Measurements from ENCODE around the gene CPEB2. TPM values are rescaled to one million over a fixed set of nuclear protein-coding genes. Genes with fewer than 3 reads are reported as not detected.

Gene CPEB2
- total and polyA plus RNA-seq, 10 donors: 3.2 to 21.8 (median 15.4) TPM

DNA sequence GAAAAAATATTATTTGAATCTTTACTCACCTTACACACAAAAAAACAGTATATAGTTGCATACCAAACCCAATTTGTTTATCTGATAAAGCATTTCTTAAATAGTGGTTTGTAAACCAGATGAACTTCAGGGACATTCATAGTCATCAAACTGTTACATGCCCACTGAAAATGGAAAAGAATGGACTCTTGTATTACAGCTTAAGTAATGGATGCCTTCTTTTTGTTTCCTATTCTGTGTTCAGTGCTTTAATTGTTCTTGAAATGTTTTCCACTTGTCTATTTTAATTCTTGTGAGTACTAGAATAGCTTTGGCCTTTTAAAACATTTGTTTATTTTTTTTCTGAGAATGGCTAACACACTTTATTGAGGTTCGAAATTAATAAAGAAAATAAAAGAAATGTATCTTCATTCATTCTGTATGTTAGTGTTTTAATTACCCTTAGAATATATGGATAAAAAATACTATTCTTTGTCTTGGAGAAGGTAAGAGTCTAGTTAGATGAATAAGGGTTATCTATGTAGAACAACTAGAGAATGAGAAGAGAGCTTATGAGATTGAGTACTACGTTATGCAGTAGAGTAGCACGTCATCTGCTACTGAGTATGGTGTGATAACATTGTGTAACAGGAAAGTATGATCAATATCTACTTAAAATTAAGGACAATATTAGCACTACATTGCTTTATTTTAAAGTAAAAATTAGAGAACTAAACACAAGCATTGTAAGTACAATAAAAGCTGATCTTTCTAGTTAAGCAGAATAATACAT, 9.9 kb downstream of the CPEB2 start:
- Histone ChIP-seq H3K4me1 (peaks cover 3 to 80% (median 34%) of the 10 kb centered on the region in 6 donors), H3K27me3 (replicated peaks in 1 of 7) (no peaks in the 10 kb centered on the region), H3K9me3 (no peaks in the 10 kb centered on the region), H3K4me3 (no peak overlapping the region), H3K36me3 (peaks cover 0 to 69% (median 9%) of the 10 kb centered on the region in 6 donors), H3K27ac (no peak overlapping the region)
- 88 to 95% (median 92%) methylated on average over 3 of the region's 3 CpGs for WGBS, 5 donors
- TF ChIP-seq POLR2A (IDR thresholded peaks at IDR 0.05): no peak
- TF ChIP-seq, protein P1, sequence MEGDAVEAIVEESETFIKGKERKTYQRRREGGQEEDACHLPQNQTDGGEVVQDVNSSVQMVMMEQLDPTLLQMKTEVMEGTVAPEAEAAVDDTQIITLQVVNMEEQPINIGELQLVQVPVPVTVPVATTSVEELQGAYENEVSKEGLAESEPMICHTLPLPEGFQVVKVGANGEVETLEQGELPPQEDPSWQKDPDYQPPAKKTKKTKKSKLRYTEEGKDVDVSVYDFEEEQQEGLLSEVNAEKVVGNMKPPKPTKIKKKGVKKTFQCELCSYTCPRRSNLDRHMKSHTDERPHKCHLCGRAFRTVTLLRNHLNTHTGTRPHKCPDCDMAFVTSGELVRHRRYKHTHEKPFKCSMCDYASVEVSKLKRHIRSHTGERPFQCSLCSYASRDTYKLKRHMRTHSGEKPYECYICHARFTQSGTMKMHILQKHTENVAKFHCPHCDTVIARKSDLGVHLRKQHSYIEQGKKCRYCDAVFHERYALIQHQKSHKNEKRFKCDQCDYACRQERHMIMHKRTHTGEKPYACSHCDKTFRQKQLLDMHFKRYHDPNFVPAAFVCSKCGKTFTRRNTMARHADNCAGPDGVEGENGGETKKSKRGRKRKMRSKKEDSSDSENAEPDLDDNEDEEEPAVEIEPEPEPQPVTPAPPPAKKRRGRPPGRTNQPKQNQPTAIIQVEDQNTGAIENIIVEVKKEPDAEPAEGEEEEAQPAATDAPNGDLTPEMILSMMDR (IDR thresholded peaks at IDR 0.05 in 8 of 11, conservative IDR thresholded peaks at IDR 0.05 in 3 of 11): no peak
- TF ChIP-seq POLR2AphosphoS5 (IDR thresholded peaks at IDR 0.05): no peak
- intact Hi-C loops (cut with DNase I; ENCODE audit: low total_unique reads): no loop called here
- DNase-seq: no peak

DNA sequence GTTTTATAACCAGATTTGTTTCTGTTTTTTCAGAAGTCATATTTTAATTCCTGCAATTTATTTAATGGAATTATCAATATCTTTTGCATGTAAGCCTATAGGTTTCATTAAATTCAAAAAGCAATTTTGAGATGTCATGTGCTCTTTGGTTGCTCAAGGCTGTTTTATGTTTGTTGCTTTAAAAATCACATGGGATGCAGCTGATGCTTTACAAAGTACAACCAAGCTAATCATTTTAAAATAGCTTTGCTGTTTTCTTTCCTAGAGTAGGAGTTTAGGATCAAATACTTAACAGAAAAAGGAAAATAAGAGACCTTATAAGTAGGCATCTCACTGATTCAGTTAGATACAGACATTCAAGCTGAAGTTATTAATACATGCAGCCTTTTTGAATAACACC, 11.3 kb downstream of the CPEB2 start:
- intact Hi-C loops (cut with DNase I; ENCODE audit: low total_unique reads): no loop called here
- Histone ChIP-seq H3K4me1 (peaks cover 3 to 80% (median 27%) of the 10 kb centered on the region in 6 donors), H3K27me3 (replicated peaks in 1 of 7) (no peaks in the 10 kb centered on the region), H3K9me3 (no peaks in the 10 kb centered on the region), H3K4me3 (no peak overlapping the region), H3K27ac (no peak overlapping the region), H3K36me3 (peaks cover 0 to 69% (median 14%) of the 10 kb centered on the region in 6 donors)
- TF ChIP-seq, protein P1 (IDR thresholded peaks at IDR 0.05 in 8 of 11, conservative IDR thresholded peaks at IDR 0.05 in 3 of 11): no peak
- no peak for TF ChIP-seq POLR2A (IDR thresholded peaks at IDR 0.05)
- no peak for TF ChIP-seq POLR2AphosphoS5 (IDR thresholded peaks at IDR 0.05)
- no peak for DNase-seq

DNA sequence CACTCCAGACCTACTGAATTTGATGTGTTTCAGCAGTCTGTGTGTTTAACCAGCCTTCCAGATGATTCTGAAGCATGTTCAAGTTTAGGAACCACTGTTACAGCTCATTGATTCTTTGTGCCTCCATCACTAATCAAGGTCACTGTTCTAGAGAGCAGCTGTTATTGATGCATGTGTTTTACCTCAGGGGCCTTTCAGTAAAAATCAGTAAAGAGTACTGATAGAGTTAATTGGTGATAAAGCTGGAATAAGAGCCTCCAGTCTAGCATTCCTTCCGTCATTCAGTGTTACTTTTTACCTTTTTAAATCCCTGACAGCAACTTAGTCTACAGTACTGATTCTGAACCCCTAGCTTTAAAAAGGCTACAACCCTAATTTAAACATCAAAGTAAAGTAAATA, 12.9 kb downstream of the CPEB2 start:
- peaks cover 0 to 68% (median 11%) of the 10 kb centered on the region in 6 donors for H3K36me3 ChIP-seq
- H3K9me3 ChIP-seq: no peaks in the 10 kb centered on the region
- no peak overlapping the region for H3K4me3 ChIP-seq
- no peak overlapping the region for H3K27ac ChIP-seq
- no peaks in the 10 kb centered on the region for H3K27me3 ChIP-seq (replicated peaks in 1 of 7)
- DNase-seq: no peak
- H3K4me1 ChIP-seq: peaks cover 3 to 75% (median 21%) of the 10 kb centered on the region in 6 donors
- 94 to 98% (median 97%) methylated on average over 1 of the region's 1 CpG for WGBS, 5 donors
- intact Hi-C loops (cut with DNase I; ENCODE audit: low total_unique reads): no loop called here
- no peak for TF ChIP-seq POLR2A (IDR thresholded peaks at IDR 0.05)
- TF ChIP-seq, protein P1 (IDR thresholded peaks at IDR 0.05 in 8 of 11, conservative IDR thresholded peaks at IDR 0.05 in 3 of 11): no peak
- no peak for TF ChIP-seq POLR2AphosphoS5 (IDR thresholded peaks at IDR 0.05)

DNA sequence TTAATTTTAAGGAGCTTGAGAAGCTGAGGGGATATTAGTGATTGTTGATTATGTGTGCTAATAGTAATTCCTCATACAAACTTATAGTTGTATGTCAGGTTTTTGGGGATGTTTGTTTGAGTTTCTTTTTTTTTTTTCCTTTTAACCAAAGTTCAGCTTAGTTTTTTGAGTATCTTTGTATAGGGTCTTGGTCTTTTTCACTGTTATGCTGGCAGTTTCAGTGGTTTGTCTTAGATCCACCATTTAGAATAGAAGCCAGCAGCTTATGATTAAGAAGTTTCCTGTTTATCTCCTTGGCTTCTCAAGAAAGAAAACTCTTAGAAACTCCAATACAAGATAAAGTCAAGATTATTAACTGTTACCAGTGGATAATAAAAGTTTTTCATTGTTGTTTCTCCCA, 16.1 kb downstream of the CPEB2 start:
- H3K27me3 ChIP-seq (replicated peaks in 1 of 7): no peaks in the 10 kb centered on the region
- H3K27ac ChIP-seq: no peak overlapping the region
- no peak for TF ChIP-seq POLR2A (IDR thresholded peaks at IDR 0.05)
- TF ChIP-seq POLR2AphosphoS5 (IDR thresholded peaks at IDR 0.05): no peak
- TF ChIP-seq, protein P1 (IDR thresholded peaks at IDR 0.05 in 8 of 11, conservative IDR thresholded peaks at IDR 0.05 in 3 of 11): no peak
- no peaks in the 10 kb centered on the region for H3K9me3 ChIP-seq
- no peak for DNase-seq
- peaks cover 0 to 56% (median 7%) of the 10 kb centered on the region in 6 donors for H3K36me3 ChIP-seq
- intact Hi-C loops (cut with DNase I; ENCODE audit: low total_unique reads): no loop called here
- H3K4me3 ChIP-seq: no peak overlapping the region
- peaks cover 9 to 78% (median 22%) of the 10 kb centered on the region in 6 donors for H3K4me1 ChIP-seq
